HG03095 (cell line): Measurements from ENCODE around the gene TRAF6.

Source experiments
- ATAC-seq: cut with Tn5 transposase; IDR thresholded peaks from one replicate; pipeline ENCODE4 v1.9.1; 2021; ENCODE audit warnings: moderate library complexity; ENCODE audit not compliant: unreplicated experiment

Gene TRAF6

GRCh38 chr11:36459046-36459445, 51.0 kb downstream of the TRAF6 start:
- no peak for ATAC-seq

GRCh38 chr11:36458129-36458915, 51.8 kb downstream of the TRAF6 start:
- ATAC-seq, result no peak

DNA sequence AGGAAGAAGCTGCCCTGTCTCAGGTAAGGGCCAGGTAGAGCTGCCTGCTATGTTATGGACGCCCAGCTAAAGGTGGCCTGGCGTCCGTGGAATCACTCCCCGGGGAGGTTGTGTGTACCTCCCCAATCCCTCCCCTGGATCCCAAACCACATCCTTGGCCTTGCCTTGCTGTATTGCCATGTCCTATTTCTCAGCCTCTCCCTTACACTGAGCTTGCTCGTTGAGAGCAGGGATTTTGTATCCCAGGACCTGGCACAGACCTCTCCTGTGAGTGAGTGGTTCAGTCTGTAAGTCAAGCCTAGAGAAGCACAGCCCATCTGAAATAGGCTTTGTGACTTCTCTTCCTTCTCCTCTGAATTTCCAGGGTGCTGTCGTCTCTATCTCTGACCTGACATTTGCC, 53.9 kb downstream of the TRAF6 start:
- no peak for ATAC-seq

GRCh38 chr11:36455658-36456111, 54.4 kb downstream of the TRAF6 start:
- no peak for ATAC-seq

- no peak for ATAC-seq
These were observed 55.0 kb downstream of the TRAF6 start for GRCh38 chr11:36454941-36455631.

GRCh38 chr11:36454551-36454940, 55.5 kb downstream of the TRAF6 start:
- no peak for ATAC-seq

- ATAC-seq, result no peak
These were observed 56.4 kb downstream of the TRAF6 start for GRCh38 chr11:36453678-36454077.

- ATAC-seq, result no peak
These were observed 57.1 kb downstream of the TRAF6 start for GRCh38 chr11:36452961-36453360.

DNA sequence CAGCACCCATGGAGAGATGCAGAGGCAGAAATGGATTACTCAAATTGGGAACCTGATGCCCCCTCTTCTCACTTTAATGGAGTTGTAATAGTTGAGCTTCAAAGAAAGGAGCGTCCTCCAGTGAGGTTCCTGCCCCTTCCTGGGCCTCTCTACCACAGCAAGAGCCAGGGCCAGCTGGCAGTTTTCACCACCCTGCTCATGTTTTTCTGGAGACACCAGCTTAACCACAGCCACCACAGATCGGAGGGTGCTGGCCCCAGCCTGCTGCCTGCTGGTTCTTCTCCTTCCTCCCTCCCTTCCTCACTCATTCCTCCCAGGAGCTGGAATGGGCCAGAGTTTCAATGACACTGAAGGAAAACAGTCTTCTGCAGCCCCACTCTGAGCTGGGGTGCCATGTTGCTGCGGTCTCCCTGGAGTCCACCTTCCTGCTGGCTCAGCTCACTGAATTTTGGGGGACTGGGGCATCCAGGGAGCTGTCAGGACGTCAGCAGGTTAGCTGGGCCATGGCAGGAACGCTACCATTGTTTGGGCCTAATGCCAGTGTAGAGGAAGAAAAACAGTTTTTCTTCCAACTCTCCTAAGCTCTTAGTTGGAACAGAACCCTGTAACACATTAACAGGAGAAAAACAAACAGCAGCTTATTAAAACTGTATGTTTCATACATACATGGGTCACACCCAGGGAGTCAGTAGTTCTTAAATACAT, 57.7 kb downstream of the TRAF6 start:
- ATAC-seq, result no peak

GRCh38 chr11:36451681-36452080, 58.4 kb downstream of the TRAF6 start:
- ATAC-seq, result no peak

DNA sequence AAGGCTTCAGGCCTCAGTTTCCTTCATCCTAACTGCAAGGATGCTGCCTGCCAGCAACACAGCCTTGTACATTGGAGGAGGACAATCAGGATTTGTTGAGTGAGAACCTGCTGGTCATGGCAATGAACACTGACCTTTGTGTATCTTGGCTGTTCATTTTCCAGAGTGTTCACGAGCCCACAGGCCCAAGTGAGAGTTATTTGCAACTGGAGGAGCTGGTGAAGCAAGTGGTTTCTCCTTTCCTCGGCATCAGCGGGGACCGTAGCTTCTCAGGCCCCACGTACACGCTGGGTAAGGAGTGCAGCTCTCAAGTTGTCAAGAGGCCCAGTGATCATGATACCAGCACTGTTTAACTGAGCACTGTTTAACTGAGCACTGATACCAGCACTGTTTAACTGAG, 59.0 kb downstream of the TRAF6 start:
- ATAC-seq, result no peak

DNA sequence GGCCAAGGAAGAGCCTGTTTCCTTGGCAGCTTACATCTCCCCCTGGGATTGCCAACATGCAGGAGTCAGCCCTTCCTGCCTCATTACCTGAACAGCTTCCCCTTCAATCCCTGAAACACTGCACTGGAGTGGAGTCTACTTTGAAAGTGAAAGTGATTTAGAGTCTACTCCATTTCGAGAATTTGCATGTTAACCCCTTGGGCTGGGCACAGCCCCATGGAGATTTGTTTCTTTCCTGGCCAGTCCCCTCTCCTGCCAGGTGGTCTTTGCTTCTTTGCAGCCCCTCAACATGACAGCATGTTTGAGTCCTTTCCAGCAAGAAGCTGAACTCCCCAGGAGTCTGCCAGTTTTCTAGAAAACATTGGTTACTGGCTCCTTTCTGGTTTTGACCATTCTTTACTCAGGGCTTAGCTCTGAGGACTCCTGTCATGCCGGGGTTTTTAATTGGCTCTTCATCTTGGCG, 59.9 kb downstream of the TRAF6 start:
- ATAC-seq, result peak; percentile 52

GRCh38 chr11:36449561-36450096, 60.4 kb downstream of the TRAF6 start:
- peak; percentile 15 for ATAC-seq

GRCh38 chr11:36447947-36448346, 62.1 kb downstream of the TRAF6 start:
- ATAC-seq, result no peak

DNA sequence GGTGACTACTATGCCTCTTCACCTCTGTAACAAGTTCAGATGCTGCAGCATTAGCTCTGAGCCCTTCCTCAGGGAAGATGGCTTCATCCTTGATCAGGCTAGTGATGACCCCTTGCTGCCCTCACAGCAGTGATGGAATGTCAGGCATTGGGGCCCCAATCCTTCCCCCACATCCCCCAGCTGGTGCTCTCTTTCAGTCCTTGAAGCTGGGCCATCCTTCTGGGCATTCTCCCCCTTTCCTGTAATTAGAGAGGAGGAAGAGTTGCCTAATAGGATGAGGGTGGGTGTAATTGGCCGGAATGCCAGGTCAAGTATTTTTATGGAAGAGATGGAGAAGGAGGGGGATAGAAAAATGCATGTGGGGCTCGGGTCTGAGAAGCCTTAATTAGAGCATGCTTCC, 62.6 kb downstream of the TRAF6 start:
- no peak for ATAC-seq

GRCh38 chr11:36446135-36446534, 63.9 kb downstream of the TRAF6 start:
- no peak for ATAC-seq

GRCh38 chr11:36443661-36444060, 66.4 kb downstream of the TRAF6 start:
- no peak for ATAC-seq

- peak; percentile 98 for ATAC-seq
These were observed 68.4 kb downstream of the TRAF6 start for GRCh38 chr11:36441610-36442208.

- ATAC-seq, result no peak
These were observed 71.9 kb downstream of the TRAF6 start for GRCh38 chr11:36438126-36438525.

GRCh38 chr11:36437413-36437812, 72.7 kb downstream of the TRAF6 start:
- ATAC-seq, result no peak
